Bladder microvascular endothelial cell (primary cell): ENCODE results near the gene MAST3. TPM values are rescaled to one million over a fixed set of nuclear protein-coding genes. Genes with fewer than 3 reads are reported as not detected.

Source experiments
- total RNA-seq: library from RNA; depleted of rRNA; stranded (reverse); fragments of >200 nt; gene quantifications from 2 replicates; pipeline ENCODE4 v1.2.3, GENCODE V29; 2014

MAST3 gene
- total RNA-seq, result 1.1 and 4.7 TPM in 2 replicates

DNA sequence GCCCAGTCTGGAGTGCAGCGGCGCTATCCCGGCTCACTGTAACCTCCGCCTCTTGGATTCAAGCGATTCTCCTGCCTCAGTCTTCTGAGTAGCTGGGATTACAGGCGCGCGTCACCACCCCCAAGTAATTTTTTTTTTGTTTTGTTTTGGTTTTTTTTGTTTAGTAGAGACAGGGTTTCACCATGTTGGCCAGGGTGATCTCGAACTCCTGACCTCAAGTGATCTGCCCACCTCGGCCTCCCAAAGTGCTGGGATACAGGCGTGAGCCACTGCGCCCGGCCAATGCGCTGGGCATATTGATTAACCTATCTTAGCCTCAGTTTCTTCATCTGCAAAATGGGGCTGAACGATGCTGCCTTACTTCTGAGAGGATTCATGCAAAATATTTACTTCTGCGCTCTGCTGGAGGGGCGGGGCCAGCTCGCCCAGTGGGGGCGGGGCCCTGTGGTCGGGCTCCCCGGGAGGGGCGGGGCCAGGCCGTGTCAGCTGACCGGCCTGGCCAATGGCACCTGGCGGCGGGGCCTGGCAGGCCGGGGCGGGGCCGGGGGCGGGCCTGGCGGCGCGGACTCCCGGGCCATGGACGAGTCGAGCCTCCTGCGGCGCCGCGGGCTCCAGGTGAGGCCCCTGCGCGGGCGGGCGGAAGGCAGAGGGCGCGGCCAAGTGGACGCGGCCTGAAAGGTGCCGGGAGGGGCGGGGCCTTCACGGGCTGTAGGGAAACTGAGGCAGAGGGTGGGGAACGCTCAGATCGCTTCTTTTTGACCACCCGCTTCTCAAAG is at the start of gene MAST3:
Gene MAST3 (plus strand): TSS at position 562 of the 776 bp plus-strand sequence. CDS start 15 bp downstream, at position 577.

DNA sequence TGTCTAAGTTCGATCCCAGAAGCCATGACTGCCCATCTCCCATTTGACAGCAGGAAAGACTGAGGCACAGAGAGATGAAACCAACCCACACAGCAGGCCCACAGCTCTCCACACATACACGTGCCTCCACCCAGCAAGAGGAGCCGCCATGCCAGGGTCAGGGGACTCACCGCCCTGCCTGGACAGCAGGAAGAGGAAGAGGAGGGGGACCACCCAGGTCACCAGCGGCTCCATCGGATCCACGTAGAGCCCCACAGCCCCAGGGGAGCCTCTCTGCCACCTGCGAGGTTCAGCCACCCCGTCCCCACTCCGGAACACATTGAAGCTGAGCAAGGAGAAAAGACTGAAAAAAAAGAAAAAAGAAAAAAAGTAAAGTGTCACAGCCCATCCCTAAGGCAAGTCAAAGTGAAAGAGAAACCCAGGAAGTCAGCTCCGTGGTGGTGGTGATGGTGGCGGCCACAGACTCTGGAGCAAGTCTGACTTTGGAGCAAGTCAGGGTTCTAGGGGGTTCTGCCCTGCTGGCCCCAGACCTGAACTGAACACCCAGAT is 10.9 kb upstream of the MAST3 start, which contains the start of gene IL12RB1:
Gene IL12RB1 (minus strand): TSS at position 345 of the 549 bp plus-strand sequence. CDS start 111 bp downstream, at position 234.

DNA sequence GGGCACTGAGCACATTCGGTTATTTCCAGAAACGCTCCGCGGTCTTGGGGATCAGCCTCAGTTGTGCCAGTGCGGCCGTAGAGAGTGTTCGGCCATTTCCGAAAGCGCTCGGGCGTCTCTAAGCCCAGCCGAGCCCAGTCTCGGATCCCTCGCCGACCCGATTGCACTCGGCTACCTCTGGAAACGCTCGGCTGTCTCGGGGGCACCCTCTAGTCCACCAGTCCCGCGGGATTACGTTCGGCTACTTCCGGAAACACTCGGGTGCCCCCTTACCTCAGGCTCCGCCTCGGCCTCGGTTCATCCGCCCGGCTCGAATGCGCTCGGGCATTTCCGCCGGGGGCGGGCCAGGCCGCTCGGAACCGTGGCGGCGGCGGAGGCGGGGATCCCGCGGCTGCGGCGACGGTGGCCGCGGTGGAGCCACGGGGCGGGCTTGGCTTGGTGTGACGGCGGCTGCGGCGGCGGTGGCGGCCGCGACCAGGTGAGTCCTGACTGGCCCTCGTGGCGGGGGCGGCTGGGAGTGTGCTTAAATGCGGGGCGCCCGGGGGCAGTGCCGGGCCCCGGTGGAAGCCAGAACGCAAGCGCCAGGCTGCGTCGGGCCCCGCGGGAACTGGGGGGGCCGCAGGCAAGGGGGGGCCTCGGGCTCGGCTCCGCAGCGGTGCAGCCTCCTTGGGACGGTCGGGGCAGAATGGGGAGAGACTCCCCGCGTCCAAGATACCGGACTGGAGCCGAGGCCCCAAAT is 55.4 kb downstream of the MAST3 start, which contains the start of gene PIK3R2:
Gene PIK3R2 (plus strand): TSS at position 347 of the 739 bp plus-strand sequence. CDS start 2,717 bp downstream, outside the sequence.

DNA sequence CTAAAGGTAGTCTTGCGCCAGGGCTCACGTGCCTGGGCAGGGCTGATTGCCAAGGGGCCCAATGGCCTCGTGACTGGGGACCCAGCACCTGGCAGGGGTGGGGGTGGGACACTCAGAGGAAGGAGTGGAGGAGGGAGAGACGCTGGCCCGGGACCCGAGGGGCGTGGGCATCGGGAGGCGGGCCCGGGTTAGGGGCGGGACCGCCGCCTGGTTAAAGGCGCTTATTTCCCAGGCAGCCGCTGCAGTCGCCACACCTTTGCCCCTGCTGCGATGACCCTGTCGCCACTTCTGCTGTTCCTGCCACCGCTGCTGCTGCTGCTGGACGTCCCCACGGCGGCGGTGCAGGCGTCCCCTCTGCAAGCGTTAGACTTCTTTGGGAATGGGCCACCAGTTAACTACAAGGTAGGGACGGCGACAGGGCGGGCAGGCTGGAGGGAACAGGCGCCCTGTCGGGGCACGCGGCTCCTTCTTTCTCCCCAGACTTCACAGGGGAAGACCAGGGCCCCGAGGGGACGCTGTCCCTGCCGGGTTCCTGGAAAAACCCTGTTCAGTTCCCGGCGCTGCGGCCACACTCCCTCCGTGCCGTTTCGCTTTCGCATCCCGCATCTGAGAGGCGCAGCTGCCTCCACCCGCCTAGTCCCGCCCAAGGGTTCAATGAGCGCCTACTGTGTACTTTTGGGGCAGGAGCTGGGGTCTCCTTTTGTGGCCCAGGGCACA is 76.2 kb downstream of the MAST3 start, which contains the start of gene IFI30:
Gene IFI30 (plus strand): TSS at position 242 of the 717 bp plus-strand sequence. CDS start 29 bp downstream, at position 271.

DNA sequence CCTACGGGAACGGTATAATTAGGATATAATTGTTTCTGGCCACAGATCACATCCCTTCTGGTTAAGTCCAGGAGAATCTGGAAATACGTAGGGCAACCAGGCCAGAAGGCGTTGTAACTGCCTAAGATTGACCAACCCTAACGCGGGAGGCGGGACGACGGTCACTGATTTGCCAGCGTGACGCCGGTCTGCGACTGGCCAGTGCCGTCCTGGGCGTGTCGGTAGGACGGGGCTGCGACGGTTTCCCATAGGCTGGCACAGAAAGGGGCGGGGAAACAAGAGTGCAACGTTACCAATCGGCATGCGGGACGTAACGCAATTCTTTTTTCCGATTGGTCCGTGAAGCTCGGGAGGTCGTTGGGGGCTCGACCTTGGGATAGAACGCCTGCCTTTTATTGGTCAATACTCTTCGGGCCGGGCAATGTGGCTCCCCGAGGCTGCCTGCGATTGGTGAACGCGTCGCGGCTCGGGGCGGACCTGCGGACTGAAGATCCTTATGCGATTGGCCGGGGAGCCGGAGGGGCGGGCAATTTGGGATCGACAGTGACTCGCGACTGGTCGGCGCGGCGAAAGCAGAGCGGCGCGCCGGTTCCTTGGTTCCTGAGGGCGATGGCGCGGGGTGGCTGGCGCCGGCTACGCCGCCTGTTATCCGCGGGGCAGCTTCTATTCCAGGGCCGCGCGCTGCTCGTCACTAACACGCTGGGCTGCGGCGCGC is 95.3 kb downstream of the MAST3 start, which contains the start of gene MPV17L2:
Gene MPV17L2 (plus strand): TSS at position 546 of the 715 bp plus-strand sequence. CDS start 64 bp downstream, at position 610.

Other genes starting within 250 kb of the MAST3 start
- 4.4 and 5.2 TPM in 2 replicates for gene JAK3, start 249.8 kb upstream of the MAST3 start, total RNA-seq
- gene RPL18A, start 237.9 kb upstream of the MAST3 start, total RNA-seq, result 882 and 1,185 TPM in 2 replicates
- not detected in 2 replicates for gene SLC5A5, start 225.8 kb upstream of the MAST3 start, total RNA-seq
- 32.1 and 72.3 TPM in 2 replicates for gene CCDC124, start 164.8 kb upstream of the MAST3 start, total RNA-seq
- under 0.01 TPM in 1 of 2 replicates, not detected in the other for gene KCNN1, start 130.7 kb upstream of the MAST3 start, total RNA-seq
- gene ARRDC2, start 89.6 kb upstream of the MAST3 start, total RNA-seq, result 32.7 and 74.5 TPM in 2 replicates
- gene IL12RB1, start 10.8 kb upstream of the MAST3 start, total RNA-seq, result 0.31 and 0.49 TPM in 2 replicates
- 0.97 and 3.7 TPM in 2 replicates for gene PIK3R2, start 55.4 kb downstream of the MAST3 start, total RNA-seq
- gene IFI30, start 76.0 kb downstream of the MAST3 start, total RNA-seq, result 4.4 and 5.7 TPM in 2 replicates
- 7.8 and 9.3 TPM in 2 replicates for gene MPV17L2, start 95.4 kb downstream of the MAST3 start, total RNA-seq
- 0.16 and 0.94 TPM in 2 replicates for gene RAB3A, start 106.3 kb downstream of the MAST3 start, total RNA-seq
- 0.16 and 0.25 TPM in 2 replicates for gene PDE4C, start 128.7 kb downstream of the MAST3 start, total RNA-seq
- gene IQCN, start 176.7 kb downstream of the MAST3 start, total RNA-seq, result 0.16 and 0.31 TPM in 2 replicates
- gene JUND, start 183.8 kb downstream of the MAST3 start, total RNA-seq, result 101 TPM in 2 replicates
- 109 and 140 TPM in 2 replicates for gene LSM4, start 225.3 kb downstream of the MAST3 start, total RNA-seq
- gene PGPEP1, start 242.8 kb downstream of the MAST3 start, total RNA-seq, result 18.6 and 21.6 TPM in 2 replicates